Prostate gland (tissue), 2 donors: ENCODE measurements around the gene MAML1.
"Not testable (repeated sequence)": the region's sequence is repeated elsewhere in the genome, so short reads cannot be mapped to it uniquely, and the experiment has no call there.

ENCODE experiments used
- POLR2A ChIP-seq: fragments of 450-650 bp; IDR thresholded peaks from one replicate; pipeline ENCODE4 v1.6.1; 2016; ENCODE audit warnings: antibody characterized with exemption, mild to moderate bottlenecking
- POLR2AphosphoS5 ChIP-seq: sonication (generic); formaldehyde crosslinking; IDR thresholded peaks from one replicate; pipeline ENCODE4 v1.6.1; 2017; ENCODE audit warnings: antibody characterized with exemption
- TF ChIP-seq, protein P1 (sequence below), 4 experiments: fragments of 200-600 bp in 2 of 4; fragments of 450-650 bp in 2 of 4; sonication (generic) in 2 of 4; IDR thresholded peaks; 1 replicate in 3 of 4; 2 replicates in 1 of 4; pipeline ENCODE4 v1.5.1; 2016 to 2019; ENCODE audit warnings: antibody characterized with exemption in 4 of 4, mild to moderate bottlenecking in 2 of 4, moderate library complexity in 2 of 4

GRCh38 chr5:179697543-179697942 lies 35.1 kb upstream of the MAML1 start:
- TF ChIP-seq, protein P1, sequence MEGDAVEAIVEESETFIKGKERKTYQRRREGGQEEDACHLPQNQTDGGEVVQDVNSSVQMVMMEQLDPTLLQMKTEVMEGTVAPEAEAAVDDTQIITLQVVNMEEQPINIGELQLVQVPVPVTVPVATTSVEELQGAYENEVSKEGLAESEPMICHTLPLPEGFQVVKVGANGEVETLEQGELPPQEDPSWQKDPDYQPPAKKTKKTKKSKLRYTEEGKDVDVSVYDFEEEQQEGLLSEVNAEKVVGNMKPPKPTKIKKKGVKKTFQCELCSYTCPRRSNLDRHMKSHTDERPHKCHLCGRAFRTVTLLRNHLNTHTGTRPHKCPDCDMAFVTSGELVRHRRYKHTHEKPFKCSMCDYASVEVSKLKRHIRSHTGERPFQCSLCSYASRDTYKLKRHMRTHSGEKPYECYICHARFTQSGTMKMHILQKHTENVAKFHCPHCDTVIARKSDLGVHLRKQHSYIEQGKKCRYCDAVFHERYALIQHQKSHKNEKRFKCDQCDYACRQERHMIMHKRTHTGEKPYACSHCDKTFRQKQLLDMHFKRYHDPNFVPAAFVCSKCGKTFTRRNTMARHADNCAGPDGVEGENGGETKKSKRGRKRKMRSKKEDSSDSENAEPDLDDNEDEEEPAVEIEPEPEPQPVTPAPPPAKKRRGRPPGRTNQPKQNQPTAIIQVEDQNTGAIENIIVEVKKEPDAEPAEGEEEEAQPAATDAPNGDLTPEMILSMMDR (IDR thresholded peaks at IDR 0.05) = not testable (repeated sequence)
- TF ChIP-seq POLR2AphosphoS5, POLR2A: not testable (repeated sequence)
